PFSK-1 (cell line): Measurements from ENCODE around the gene ITGA7.

Experiments
- POLR2AphosphoS5 ChIP-seq: IDR thresholded peaks from 2 replicates; pipeline ENCODE4 v1.6.1; 2012; ENCODE audit warnings: low read depth, mild to moderate bottlenecking, control low read depth, low read length, moderate library complexity
- REST ChIP-seq, 2 experiments: IDR thresholded peaks; 2 replicates each; pipeline versions ENCODE4 v1.6.1 to v1.8.0; 2011 to 2012; ENCODE audit warnings: low read depth in 2 of 2, low read length in 2 of 2, control low read depth in 1 of 2, inconsistent platforms in 1 of 2, mild to moderate bottlenecking in 1 of 2, moderate library complexity in 1 of 2; ENCODE audit not compliant: insufficient read depth in 1 of 2
- SIN3A ChIP-seq: IDR thresholded peaks from 2 replicates; pipeline ENCODE4 v1.6.1; 2012; ENCODE audit warnings: mild to moderate bottlenecking, low read length, moderate library complexity, borderline replicate concordance; ENCODE audit not compliant: insufficient read depth
- TAF1 ChIP-seq: IDR thresholded peaks from 2 replicates; pipeline ENCODE4 v1.6.1; 2012; ENCODE audit warnings: low read length, control low read depth, borderline replicate concordance; ENCODE audit not compliant: insufficient read depth

GRCh38 chr12:55685671-55686070 lies 22.0 kb downstream of the ITGA7 start:
- TF ChIP-seq POLR2AphosphoS5 (no peak), SIN3A (no peak), TAF1 (no peak), REST (IDR thresholded peaks at IDR 0.05; ENCODE audit: insufficient read depth in 1 of 2, low read depth in 2 of 2, low read length in 2 of 2) (no peak)
